Measurements from ENCODE around the gene LBR. TPM values are rescaled to one million over a fixed set of nuclear protein-coding genes. Genes with fewer than 3 reads are reported as not detected.
"Not testable (repeated sequence)": the region's sequence is repeated elsewhere in the genome, so short reads cannot be mapped to it uniquely, and the experiment has no call there.

The LBR gene
- total RNA-seq, 4 donors from 2014 or later: 17.7 to 30.8 (median 25.1) TPM

DNA sequence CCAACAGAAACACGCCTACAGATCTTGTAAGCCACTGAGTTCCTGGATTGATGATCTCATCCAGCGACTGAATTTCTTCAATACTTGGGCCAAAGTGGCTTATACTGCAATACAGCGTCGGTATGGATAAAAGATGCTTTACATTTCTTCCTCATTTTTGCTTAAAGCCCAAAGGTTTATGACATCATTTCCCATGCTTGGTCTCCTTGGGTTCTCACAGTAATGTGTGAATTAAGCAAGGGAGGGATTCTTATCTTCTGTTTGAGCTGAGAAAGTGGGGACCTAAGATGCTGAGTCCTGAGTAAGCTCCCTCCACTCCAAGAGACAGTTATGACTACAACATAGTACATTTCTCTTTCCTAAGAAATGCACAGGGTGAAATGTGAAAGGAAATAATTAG, 39.5 kb downstream of the LBR start:
- no peaks in the 10 kb centered on the region for H3K4me1 ChIP-seq
- no peak overlapping the region for H3K27ac ChIP-seq
- no peaks in the 10 kb centered on the region for H3K36me3 ChIP-seq
- no peak for DNase-seq (ENCODE audit: low spot score in 2 of 2)
- TF ChIP-seq POLR2A (IDR thresholded peaks at IDR 0.05) (no peak), EP300 (IDR thresholded peaks at IDR 0.05) (no peak)
- TF ChIP-seq, protein P1, sequence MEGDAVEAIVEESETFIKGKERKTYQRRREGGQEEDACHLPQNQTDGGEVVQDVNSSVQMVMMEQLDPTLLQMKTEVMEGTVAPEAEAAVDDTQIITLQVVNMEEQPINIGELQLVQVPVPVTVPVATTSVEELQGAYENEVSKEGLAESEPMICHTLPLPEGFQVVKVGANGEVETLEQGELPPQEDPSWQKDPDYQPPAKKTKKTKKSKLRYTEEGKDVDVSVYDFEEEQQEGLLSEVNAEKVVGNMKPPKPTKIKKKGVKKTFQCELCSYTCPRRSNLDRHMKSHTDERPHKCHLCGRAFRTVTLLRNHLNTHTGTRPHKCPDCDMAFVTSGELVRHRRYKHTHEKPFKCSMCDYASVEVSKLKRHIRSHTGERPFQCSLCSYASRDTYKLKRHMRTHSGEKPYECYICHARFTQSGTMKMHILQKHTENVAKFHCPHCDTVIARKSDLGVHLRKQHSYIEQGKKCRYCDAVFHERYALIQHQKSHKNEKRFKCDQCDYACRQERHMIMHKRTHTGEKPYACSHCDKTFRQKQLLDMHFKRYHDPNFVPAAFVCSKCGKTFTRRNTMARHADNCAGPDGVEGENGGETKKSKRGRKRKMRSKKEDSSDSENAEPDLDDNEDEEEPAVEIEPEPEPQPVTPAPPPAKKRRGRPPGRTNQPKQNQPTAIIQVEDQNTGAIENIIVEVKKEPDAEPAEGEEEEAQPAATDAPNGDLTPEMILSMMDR (IDR thresholded peaks at IDR 0.05): no peak
- no peaks in the 10 kb centered on the region for H3K27me3 ChIP-seq
- H3K4me3 ChIP-seq: no peak overlapping the region
- 29 to 51% methylated on average over 4 of the region's 4 CpGs for WGBS, 2 donors
- H3K9me3 ChIP-seq: no peaks in the 10 kb centered on the region

DNA sequence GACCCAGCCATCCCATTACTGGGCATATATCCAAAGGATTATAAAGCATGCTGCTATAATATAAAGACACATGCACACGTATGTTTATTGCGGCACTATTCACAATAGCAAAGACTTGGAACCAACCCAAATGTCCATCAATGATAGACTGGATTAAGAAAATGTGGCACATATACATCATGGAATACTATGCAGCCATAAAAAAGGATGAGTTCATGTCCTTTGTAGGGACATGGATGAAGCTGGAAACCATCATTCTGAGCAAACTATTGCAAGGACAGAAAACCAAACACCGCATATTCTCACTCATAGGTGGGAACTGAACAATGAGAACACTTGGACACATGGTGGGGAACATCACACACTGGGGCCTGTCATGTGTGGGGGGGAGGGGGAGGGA, 41.0 kb downstream of the LBR start:
- H3K36me3 ChIP-seq; H3K27ac ChIP-seq; H3K4me1 ChIP-seq; H3K27me3 ChIP-seq; H3K4me3 ChIP-seq; H3K9me3 ChIP-seq; DNase-seq (ENCODE audit: low spot score in 2 of 2): not testable (repeated sequence)
- WGBS, 2 donors: 97% methylated on average over 3 of the region's 3 CpGs

DNA sequence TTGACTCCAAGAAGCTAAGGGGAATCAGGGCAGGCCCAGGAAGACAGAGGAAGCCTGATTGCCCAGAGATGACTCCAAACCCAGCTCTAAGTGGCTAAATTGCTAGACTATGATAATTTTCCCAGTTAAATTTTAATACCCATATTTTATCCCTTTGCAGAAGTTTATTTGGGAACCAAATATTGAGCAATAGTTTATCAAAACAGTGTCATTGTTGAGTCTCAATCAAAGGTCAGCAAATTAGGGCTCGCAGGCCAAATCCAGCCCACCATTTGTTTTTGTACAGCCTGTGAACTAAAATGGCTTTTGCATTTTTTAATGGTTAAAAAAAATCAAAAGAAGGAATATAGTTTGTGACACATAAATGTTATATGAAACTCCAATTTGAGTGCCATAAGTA, 47.1 kb downstream of the LBR start:
- TF ChIP-seq, protein P1 (IDR thresholded peaks at IDR 0.05): no peak
- TF ChIP-seq POLR2A (IDR thresholded peaks at IDR 0.05) (no peak), EP300 (IDR thresholded peaks at IDR 0.05) (no peak)
- Histone ChIP-seq H3K27ac (no peak overlapping the region), H3K9me3 (no peaks in the 10 kb centered on the region), H3K36me3 (no peaks in the 10 kb centered on the region), H3K4me3 (no peak overlapping the region), H3K27me3 (no peaks in the 10 kb centered on the region), H3K4me1 (no peaks in the 10 kb centered on the region)
- DNase-seq (ENCODE audit: low spot score in 2 of 2): no peak
- WGBS, 2 donors: 86 to 96% methylated on average over 1 of the region's 1 CpG

DNA sequence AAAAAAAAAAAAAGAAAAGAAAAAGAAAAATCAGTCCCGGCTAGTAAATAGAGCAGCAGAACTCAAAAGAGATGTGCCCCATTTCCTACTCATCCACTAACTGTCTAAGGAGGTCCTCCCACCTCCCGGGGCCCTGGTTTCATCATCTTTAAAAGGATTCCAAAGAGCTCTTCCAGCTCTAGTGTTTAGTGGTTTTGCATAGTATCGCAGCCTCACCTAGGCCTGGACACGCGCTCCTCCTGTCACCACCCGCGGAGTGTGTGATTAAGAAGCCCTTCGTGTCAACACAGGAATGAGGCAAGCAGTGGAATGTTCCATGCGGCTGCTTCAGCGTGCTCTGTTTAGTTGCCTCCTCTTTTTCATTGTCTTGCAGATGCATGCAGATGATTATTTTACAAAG, 49.0 kb downstream of the LBR start:
- H3K4me1 ChIP-seq: no peaks in the 10 kb centered on the region
- TF ChIP-seq EP300 (IDR thresholded peaks at IDR 0.05): no peak
- TF ChIP-seq, protein P1 (IDR thresholded peaks at IDR 0.05): no peak
- no peak for TF ChIP-seq POLR2A (IDR thresholded peaks at IDR 0.05)

DNA sequence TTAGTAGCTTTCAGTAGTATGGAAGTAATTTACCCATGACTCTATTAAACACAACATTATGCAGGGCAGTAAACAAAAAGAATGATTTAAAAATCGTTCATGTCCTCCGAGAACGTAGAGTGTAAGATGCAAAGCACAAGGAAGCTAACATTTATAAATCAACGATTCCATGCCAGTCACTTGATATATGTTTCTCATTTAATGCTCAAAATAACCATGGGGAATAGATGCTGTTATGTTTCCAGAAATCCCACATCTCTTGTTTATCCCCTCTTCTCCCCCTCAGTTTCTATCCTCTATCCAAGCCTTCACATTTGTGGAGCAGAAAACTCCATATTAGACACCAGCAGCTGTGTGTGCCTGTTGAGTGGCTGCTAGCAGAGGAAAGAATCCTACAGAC, 52.8 kb downstream of the LBR start:
- Histone ChIP-seq H3K27me3 (no peaks in the 10 kb centered on the region), H3K27ac (no peak overlapping the region), H3K4me3 (no peak overlapping the region), H3K4me1 (no peaks in the 10 kb centered on the region), H3K36me3 (no peaks in the 10 kb centered on the region), H3K9me3 (no peaks in the 10 kb centered on the region)
- no peak for TF ChIP-seq EP300 (IDR thresholded peaks at IDR 0.05)
- no peak for TF ChIP-seq POLR2A (IDR thresholded peaks at IDR 0.05)
- TF ChIP-seq, protein P1 (IDR thresholded peaks at IDR 0.05): no peak
- no peak for DNase-seq (ENCODE audit: low spot score in 2 of 2)
- WGBS, 2 donors: 82 to 87% methylated on average over 4 of the region's 4 CpGs

More for the DNA sequence above, 49.0 kb downstream of the LBR start:
- H3K9me3 ChIP-seq: no peaks in the 10 kb centered on the region
- no peak overlapping the region for H3K4me3 ChIP-seq
- H3K36me3 ChIP-seq: no peaks in the 10 kb centered on the region
- WGBS, 2 donors: 48 to 53% methylated on average over 10 of the region's 10 CpGs
- no peak for DNase-seq (ENCODE audit: low spot score in 2 of 2)
- H3K27ac ChIP-seq: no peak overlapping the region
- no peaks in the 10 kb centered on the region for H3K27me3 ChIP-seq

DNA sequence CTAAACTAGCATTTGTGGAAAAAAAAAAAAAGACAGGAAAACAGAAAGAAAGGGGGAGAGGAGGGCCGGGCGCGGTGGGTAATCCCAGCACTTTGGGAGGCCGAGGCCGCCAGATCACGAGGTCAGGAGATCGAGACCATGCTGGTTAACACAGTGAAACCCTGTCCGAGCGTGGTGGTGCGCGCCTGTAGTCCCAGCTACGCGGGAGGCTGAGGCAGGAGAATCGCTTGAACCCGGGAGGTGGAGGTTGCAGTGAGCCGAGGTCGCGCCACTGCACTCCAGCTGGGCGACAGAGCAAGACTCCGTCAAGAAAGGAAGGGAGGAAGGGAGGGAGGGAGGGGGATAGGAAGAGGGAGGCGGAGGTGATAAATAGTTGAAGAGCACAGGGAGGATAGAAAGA, 54.7 kb downstream of the LBR start:
- no peak overlapping the region for H3K27ac ChIP-seq
- TF ChIP-seq, protein P1 (IDR thresholded peaks at IDR 0.05): no peak
- TF ChIP-seq EP300 (IDR thresholded peaks at IDR 0.05) (no peak), POLR2A (IDR thresholded peaks at IDR 0.05) (no peak)
- no peak for DNase-seq (ENCODE audit: low spot score in 2 of 2)
- no peaks in the 10 kb centered on the region for H3K4me1 ChIP-seq
- no peak overlapping the region for H3K4me3 ChIP-seq
- H3K36me3 ChIP-seq: no peaks in the 10 kb centered on the region
- H3K27me3 ChIP-seq: no peaks in the 10 kb centered on the region
- WGBS, 2 donors: 88 to 91% methylated on average over 21 of the region's 21 CpGs
- H3K9me3 ChIP-seq: no peaks in the 10 kb centered on the region
